ENCODE data around the gene MED8. TPM values are rescaled to one million over a fixed set of nuclear protein-coding genes. Genes with fewer than 3 reads are reported as not detected.

Gene MED8
- total and polyA plus RNA-seq, 2 experiments from 2014 or later: 16.6 to 25.7 TPM

GRCh38 chr1:43396059-43396458 is 6.5 kb upstream of the MED8 start:
- no peaks in the 10 kb centered on the region for H3K4me1 ChIP-seq (ENCODE audit: insufficient read depth)
- DNase-seq (ENCODE audit: low spot score) (no peak), ATAC-seq (no peak)
- H4K20me1 ChIP-seq (replicated peaks; ENCODE audit: insufficient read depth): no peaks in the 10 kb centered on the region
- H3K27me3 ChIP-seq (ENCODE audit: insufficient read depth): no peaks in the 10 kb centered on the region
- H3K4me1 Mint-ChIP-seq: no peaks in the 10 kb centered on the region
- no peaks in the 10 kb centered on the region for H3K36me3 ChIP-seq (ENCODE audit: insufficient read depth)
- no peaks in the 10 kb centered on the region for H3K9me3 Mint-ChIP-seq
- no peak overlapping the region for H3K4me3 ChIP-seq
- H3K36me3 Mint-ChIP-seq (ENCODE audit: low read depth): no peaks in the 10 kb centered on the region
- no peak overlapping the region for H3K27ac ChIP-seq (ENCODE audit: low read depth)
- peaks cover 3% of the 10 kb centered on the region; the same call in 1 of the 2 replicates for H3K79me2 ChIP-seq (replicated peaks; ENCODE audit: insufficient read depth)
- no peak overlapping the region for H3K4me3 Mint-ChIP-seq
- no peaks in the 10 kb centered on the region for H3K9me2 ChIP-seq (ENCODE audit: insufficient read depth)
- no peak overlapping the region for H3K27ac Mint-ChIP-seq
- no peak overlapping the region for H3K4me2 ChIP-seq
- no peak overlapping the region for H2AFZ ChIP-seq
- no peaks in the 10 kb centered on the region for H3F3A ChIP-seq (replicated peaks; ENCODE audit: low read depth)
- H3K27me3 Mint-ChIP-seq (ENCODE audit: insufficient read depth, low read depth, poor library complexity): no peaks in the 10 kb centered on the region
- TF ChIP-seq POLR2AphosphoS5 (IDR thresholded peaks at IDR 0.05; ENCODE audit: low read depth) (no peak), ZNF462 (CRISPR knock-in tag; IDR thresholded peaks at IDR 0.05) (no peak), ETS1 (IDR thresholded peaks at IDR 0.05) (no peak), JUNB (IDR thresholded peaks at IDR 0.05; ENCODE audit: unreplicated experiment) (no peak), CREB1 (CRISPR knock-in tag; IDR thresholded peaks at IDR 0.05; ENCODE audit: low read depth) (no peak), EZH2 (IDR thresholded peaks at IDR 0.05; ENCODE audit: low read depth, unreplicated experiment) (no peak), CTCF (conservative IDR thresholded peaks at IDR 0.05; ENCODE audit: low read depth in 2 of 2) (no peak), NANOG (IDR thresholded peaks at IDR 0.05; ENCODE audit: borderline replicate concordance) (no peak), ZNF114 (CRISPR knock-in tag; IDR thresholded peaks at IDR 0.05) (no peak), STAT1 (IDR thresholded peaks at IDR 0.05; ENCODE audit: unreplicated experiment) (no peak)

All from GM23338 (cell line).